Keratinocyte (primary cell): ENCODE measurements around the gene ABHD8. TPM values are rescaled to one million over a fixed set of nuclear protein-coding genes. Genes with fewer than 3 reads are reported as not detected.

ENCODE experiments used
- DNase-seq: peaks from one replicate; pipeline ENCODE4 v3.0.0-alpha.2; 2011; ENCODE audit warnings: low read depth, missing footprints, low spot score
- FAIRE-seq: peaks from 2 replicates; lab custom pipeline; 2011; peaks lifted over from hg19 to GRCh38; lab: Jason Lieb, UNC
- H2AFZ ChIP-seq: 2 replicates; pipeline ENCODE4 v1.6.0; 2012; ENCODE audit warnings: low read length, control low read depth, inconsistent platforms; ENCODE audit not compliant: control insufficient read depth
- H3K27ac ChIP-seq: 2 replicates; pipeline ENCODE4 v1.5.1; 2011; ENCODE audit warnings: low read length; ENCODE audit not compliant: control insufficient read depth, insufficient read depth
- H3K27me3 ChIP-seq: 3 replicates; pipeline ENCODE4 v1.6.0; 2011; ENCODE audit warnings: low read length; ENCODE audit not compliant: control insufficient read depth, insufficient read depth; ENCODE audit errors: extremely low read depth
- H3K36me3 ChIP-seq, 2 experiments: 2 replicates in 1 of 2; 3 replicates in 1 of 2; pipeline ENCODE4 v1.5.1; 2011; ENCODE audit warnings: low read length in 2 of 2, mild to moderate bottlenecking in 1 of 2; ENCODE audit not compliant: control insufficient read depth in 2 of 2, insufficient read depth in 2 of 2; ENCODE audit errors: extremely low read depth in 1 of 2
- H3K4me1 ChIP-seq: 3 replicates; pipeline ENCODE4 v1.5.1; 2011; ENCODE audit warnings: low read length; ENCODE audit not compliant: control insufficient read depth, insufficient read depth; ENCODE audit errors: extremely low read depth
- H3K4me2 ChIP-seq: 3 replicates; pipeline ENCODE4 v1.6.0; 2011; ENCODE audit warnings: low read depth, low read length; ENCODE audit not compliant: control insufficient read depth, insufficient read depth; ENCODE audit errors: extremely low read depth
- H3K4me3 ChIP-seq, 3 experiments: fragments of 200-600 bp in 1 of 3; sonication (generic) in 1 of 3; 2 replicates in 2 of 3; 3 replicates in 1 of 3; pipeline ENCODE4 v1.5.1; 2011 to 2016; ENCODE audit warnings: low read length in 3 of 3, mild to moderate bottlenecking in 3 of 3, control low read depth in 2 of 3, inconsistent platforms in 1 of 3, low read depth in 1 of 3, mixed read lengths in 1 of 3, mixed run types in 1 of 3, moderate library complexity in 1 of 3; ENCODE audit not compliant: control insufficient read depth in 2 of 3, insufficient read depth in 2 of 3; ENCODE audit errors: extremely low read depth in 1 of 3
- H3K79me2 ChIP-seq: 2 replicates; pipeline ENCODE4 v1.6.0; 2012; ENCODE audit warnings: low read length; ENCODE audit not compliant: control insufficient read depth, insufficient read depth
- H3K9ac ChIP-seq: 3 replicates; pipeline ENCODE4 v1.6.0; 2011; ENCODE audit warnings: low read length; ENCODE audit not compliant: control insufficient read depth, insufficient read depth; ENCODE audit errors: extremely low read depth
- H3K9me1 ChIP-seq: 3 replicates; pipeline ENCODE4 v1.6.0; 2011; ENCODE audit warnings: low read length; ENCODE audit not compliant: control insufficient read depth, insufficient read depth; ENCODE audit errors: extremely low read depth
- H3K9me3 ChIP-seq: 2 replicates; pipeline ENCODE4 v1.5.1; 2012; ENCODE audit warnings: low read depth, low read length; ENCODE audit not compliant: control insufficient read depth
- H4K20me1 ChIP-seq: 3 replicates; pipeline ENCODE4 v1.6.0; 2011; ENCODE audit warnings: low read length; ENCODE audit not compliant: control insufficient read depth, insufficient read depth; ENCODE audit errors: extremely low read depth
- EZH2 ChIP-seq: IDR thresholded peaks from one replicate; pipeline ENCODE4 v1.6.1; 2012; ENCODE audit warnings: inconsistent platforms, mild to moderate bottlenecking, low read length, moderate library complexity
- dilution Hi-C: fragments of 300-500 bp; cut with MboI; formaldehyde crosslinking; loops from one replicate; pipeline ENCODE4 v1.7.0; 2020; ENCODE audit warnings: low sequenced_read_pairs; ENCODE audit not compliant: extremely low pct_ligation_motif_present
- polyA plus RNA-seq, 5 experiments: library from polyadenylated mRNA; depleted of rRNA in 3 of 5; stranded (reverse) in 3 of 5; stranded (forward) in 1 of 5; unstranded in 1 of 5; fragments of >200 nt; gene quantifications; 1 replicate in 1 of 5; 2 replicates in 3 of 5; 3 replicates in 1 of 5; pipeline versions ENCODE4 v1.2.1 to v1.2.3, GENCODE V29; 2011 to 2012; ENCODE audit warnings: missing spikeins in 2 of 5, low read depth in 1 of 5, low replicate concordance in 1 of 5
- TF ChIP-seq, protein P1 (sequence below), 3 experiments: IDR thresholded peaks in 1 of 3; conservative IDR thresholded peaks in 1 of 3; optimal IDR thresholded peaks in 1 of 3; 2 replicates in 2 of 3; 3 replicates in 1 of 3; pipeline versions ENCODE3 to v1.5.1; 2011; ENCODE audit warnings: low read length in 3 of 3, mild to moderate bottlenecking in 3 of 3, moderate library complexity in 2 of 3, control low read depth in 1 of 3, inconsistent platforms in 1 of 3; ENCODE audit not compliant: insufficient read depth in 2 of 3; ENCODE audit errors: extremely low read depth in 1 of 3

The ABHD8 gene
- polyA plus RNA-seq, 1 donor (not counting 4 experiments of a cell fraction or from before 2014, with no cell fraction given), result 4.1 TPM

- DNase-seq (no peak), FAIRE-seq (no peak)
- Histone ChIP-seq H3K4me1 (peaks cover 6% of the 10 kb centered on the region), H3K9me1 (no peaks in the 10 kb centered on the region), H2AFZ (no peak overlapping the region), H3K27ac (no peak overlapping the region), H3K4me3 (no peak overlapping the region), H3K79me2 (no peaks in the 10 kb centered on the region), H3K9ac (no peak overlapping the region), H3K4me2 (no peak overlapping the region), H3K9me3 (no peaks in the 10 kb centered on the region), H3K27me3 (no peaks in the 10 kb centered on the region), H3K36me3 (peaks cover 0 to 2% of the 10 kb centered on the region in 2 experiments), H4K20me1 (no peaks in the 10 kb centered on the region)
- TF ChIP-seq, protein P1, sequence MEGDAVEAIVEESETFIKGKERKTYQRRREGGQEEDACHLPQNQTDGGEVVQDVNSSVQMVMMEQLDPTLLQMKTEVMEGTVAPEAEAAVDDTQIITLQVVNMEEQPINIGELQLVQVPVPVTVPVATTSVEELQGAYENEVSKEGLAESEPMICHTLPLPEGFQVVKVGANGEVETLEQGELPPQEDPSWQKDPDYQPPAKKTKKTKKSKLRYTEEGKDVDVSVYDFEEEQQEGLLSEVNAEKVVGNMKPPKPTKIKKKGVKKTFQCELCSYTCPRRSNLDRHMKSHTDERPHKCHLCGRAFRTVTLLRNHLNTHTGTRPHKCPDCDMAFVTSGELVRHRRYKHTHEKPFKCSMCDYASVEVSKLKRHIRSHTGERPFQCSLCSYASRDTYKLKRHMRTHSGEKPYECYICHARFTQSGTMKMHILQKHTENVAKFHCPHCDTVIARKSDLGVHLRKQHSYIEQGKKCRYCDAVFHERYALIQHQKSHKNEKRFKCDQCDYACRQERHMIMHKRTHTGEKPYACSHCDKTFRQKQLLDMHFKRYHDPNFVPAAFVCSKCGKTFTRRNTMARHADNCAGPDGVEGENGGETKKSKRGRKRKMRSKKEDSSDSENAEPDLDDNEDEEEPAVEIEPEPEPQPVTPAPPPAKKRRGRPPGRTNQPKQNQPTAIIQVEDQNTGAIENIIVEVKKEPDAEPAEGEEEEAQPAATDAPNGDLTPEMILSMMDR (optimal IDR thresholded peaks at IDR 0.05 in 1 of 3, IDR thresholded peaks at IDR 0.05 in 1 of 3, conservative IDR thresholded peaks at IDR 0.05 in 1 of 3; ENCODE audit: extremely low read depth in 1 of 3, insufficient read depth in 2 of 3, low read length in 3 of 3), result no peak
- no peak for TF ChIP-seq EZH2
- dilution Hi-C loops, result no loop called here
Observed at GRCh38 chr19:17286752-17287151, 16.5 kb downstream of the ABHD8 start.

DNA sequence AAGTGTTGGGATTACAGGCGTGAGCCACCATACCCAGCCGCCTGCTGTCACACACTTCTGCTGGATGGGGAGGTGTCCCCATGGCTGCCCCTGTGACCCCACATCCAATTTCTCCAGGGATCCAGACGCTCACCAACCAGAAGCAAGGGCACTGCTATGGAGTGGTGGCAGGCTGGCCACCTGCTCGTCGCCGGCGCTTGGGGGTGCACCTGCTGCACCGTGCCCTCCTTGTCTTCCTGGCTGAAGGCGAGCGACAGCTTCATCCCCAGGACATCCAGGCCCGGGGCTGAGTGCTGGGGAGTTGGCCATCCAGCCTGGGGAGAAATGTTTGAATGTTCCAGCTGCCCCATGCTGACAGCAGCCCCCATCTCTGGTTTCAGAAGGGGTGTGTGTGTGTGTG, 17.0 kb downstream of the ABHD8 start:
- TF ChIP-seq EZH2, result no peak
- TF ChIP-seq, protein P1 (optimal IDR thresholded peaks at IDR 0.05 in 1 of 3, IDR thresholded peaks at IDR 0.05 in 1 of 3, conservative IDR thresholded peaks at IDR 0.05 in 1 of 3; ENCODE audit: extremely low read depth in 1 of 3, insufficient read depth in 2 of 3, low read length in 3 of 3), result no peak
- Histone ChIP-seq H4K20me1 (no peaks in the 10 kb centered on the region), H3K4me1 (peaks cover 6% of the 10 kb centered on the region), H3K79me2 (no peaks in the 10 kb centered on the region), H3K9ac (no peak overlapping the region), H2AFZ (no peak overlapping the region), H3K36me3 (peaks cover 0 to 1% of the 10 kb centered on the region in 2 experiments), H3K4me2 (no peak overlapping the region), H3K9me3 (no peaks in the 10 kb centered on the region), H3K27me3 (no peaks in the 10 kb centered on the region), H3K9me1 (no peaks in the 10 kb centered on the region), H3K27ac (no peak overlapping the region), H3K4me3 (no peak overlapping the region)
- DNase-seq (no peak), FAIRE-seq (no peak)
- dilution Hi-C loops, result no loop called here
